KMS-11 (cell line): ENCODE measurements around the gene LAD1.

ENCODE experiments used
- H2AFZ ChIP-seq: fragments of 200-600 bp; sonication (generic); 2 replicates; pipeline ENCODE4 v1.6.1; 2016; ENCODE audit warnings: antibody characterized with exemption, mixed run types, low read depth
- H3K27ac ChIP-seq: fragments of 200-600 bp; sonication (generic); 2 replicates; pipeline ENCODE4 v1.6.1; 2016; ENCODE audit warnings: mild to moderate bottlenecking, mixed run types
- H3K27me3 ChIP-seq: fragments of 200-600 bp; sonication (generic); 2 replicates; pipeline ENCODE4 v1.6.1; 2017; ENCODE audit warnings: mild to moderate bottlenecking, low read depth, mixed run types, moderate library complexity; ENCODE audit not compliant: insufficient read depth
- H3K36me3 ChIP-seq: fragments of 200-600 bp; sonication (generic); 2 replicates; pipeline ENCODE4 v1.6.1; 2017; ENCODE audit warnings: mild to moderate bottlenecking, mixed run types; ENCODE audit not compliant: insufficient read depth
- H3K4me1 ChIP-seq: fragments of 200-600 bp; sonication (generic); 2 replicates; pipeline ENCODE4 v1.6.1; 2016; ENCODE audit warnings: mild to moderate bottlenecking, low read depth, mixed run types; ENCODE audit not compliant: poor library complexity, severe bottlenecking
- H3K4me2 ChIP-seq: fragments of 200-600 bp; sonication (generic); 2 replicates; pipeline ENCODE4 v1.7.0; 2016; ENCODE audit warnings: mild to moderate bottlenecking, mixed run types
- H3K4me3 ChIP-seq: fragments of 200-600 bp; sonication (generic); IDR thresholded peaks from 2 replicates; pipeline ENCODE4 v1.6.1; 2017; ENCODE audit warnings: low read depth, low read length, mixed read lengths; ENCODE audit not compliant: insufficient read depth
- H3K79me2 ChIP-seq: fragments of 200-600 bp; sonication (generic); 2 replicates; pipeline ENCODE4 v1.6.1; 2016; ENCODE audit warnings: low read depth, mixed run types; ENCODE audit not compliant: insufficient read depth
- H3K9ac ChIP-seq: fragments of 200-600 bp; sonication (generic); 2 replicates; pipeline ENCODE4 v1.6.1; 2016; ENCODE audit warnings: mild to moderate bottlenecking, mixed run types
- H4K20me1 ChIP-seq: fragments of 200-600 bp; sonication (generic); 2 replicates; pipeline ENCODE4 v1.6.1; 2016; ENCODE audit warnings: mild to moderate bottlenecking, mixed run types; ENCODE audit not compliant: insufficient read depth
- TF ChIP-seq, protein P1 (sequence below): fragments of 200-600 bp; sonication (generic); conservative IDR thresholded peaks from 2 replicates; pipeline ENCODE4 v1.6.1; 2017; ENCODE audit warnings: low read depth, mild to moderate bottlenecking, antibody characterized with exemption, low read length, moderate library complexity, mixed read lengths

LAD1 gene

DNA sequence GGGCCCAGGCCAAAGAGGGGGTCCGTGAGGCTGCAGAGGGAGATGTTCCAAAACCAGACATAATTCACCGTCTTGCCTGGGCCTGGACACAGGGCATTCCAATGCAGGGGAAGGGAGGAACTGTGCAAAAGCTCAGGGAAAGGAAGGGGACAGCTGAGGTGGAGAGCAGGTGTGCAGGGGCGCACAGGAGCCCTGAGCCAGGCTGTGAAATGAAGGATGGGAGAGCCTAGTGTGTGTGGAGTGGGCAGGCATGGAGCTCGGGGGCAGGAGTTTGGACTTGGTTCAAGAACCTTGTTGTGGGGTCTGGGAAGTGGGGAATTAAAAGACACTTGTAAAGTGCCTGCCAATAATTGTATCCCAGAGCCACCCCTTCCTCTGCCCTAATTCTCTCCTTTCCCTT is 20.1 kb upstream of the LAD1 start:
- Histone ChIP-seq H3K27ac (no peak overlapping the region), H3K27me3 (peaks cover 13% of the 10 kb centered on the region; the same call in 1 of the 2 replicates), H3K79me2 (no peaks in the 10 kb centered on the region), H2AFZ (no peak overlapping the region), H3K4me2 (no peak overlapping the region), H3K4me1 (no peaks in the 10 kb centered on the region), H4K20me1 (no peaks in the 10 kb centered on the region), H3K9ac (no peak overlapping the region), H3K4me3 (no peak overlapping the region), H3K36me3 (no peaks in the 10 kb centered on the region)
- TF ChIP-seq, protein P1, sequence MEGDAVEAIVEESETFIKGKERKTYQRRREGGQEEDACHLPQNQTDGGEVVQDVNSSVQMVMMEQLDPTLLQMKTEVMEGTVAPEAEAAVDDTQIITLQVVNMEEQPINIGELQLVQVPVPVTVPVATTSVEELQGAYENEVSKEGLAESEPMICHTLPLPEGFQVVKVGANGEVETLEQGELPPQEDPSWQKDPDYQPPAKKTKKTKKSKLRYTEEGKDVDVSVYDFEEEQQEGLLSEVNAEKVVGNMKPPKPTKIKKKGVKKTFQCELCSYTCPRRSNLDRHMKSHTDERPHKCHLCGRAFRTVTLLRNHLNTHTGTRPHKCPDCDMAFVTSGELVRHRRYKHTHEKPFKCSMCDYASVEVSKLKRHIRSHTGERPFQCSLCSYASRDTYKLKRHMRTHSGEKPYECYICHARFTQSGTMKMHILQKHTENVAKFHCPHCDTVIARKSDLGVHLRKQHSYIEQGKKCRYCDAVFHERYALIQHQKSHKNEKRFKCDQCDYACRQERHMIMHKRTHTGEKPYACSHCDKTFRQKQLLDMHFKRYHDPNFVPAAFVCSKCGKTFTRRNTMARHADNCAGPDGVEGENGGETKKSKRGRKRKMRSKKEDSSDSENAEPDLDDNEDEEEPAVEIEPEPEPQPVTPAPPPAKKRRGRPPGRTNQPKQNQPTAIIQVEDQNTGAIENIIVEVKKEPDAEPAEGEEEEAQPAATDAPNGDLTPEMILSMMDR: no peak

DNA sequence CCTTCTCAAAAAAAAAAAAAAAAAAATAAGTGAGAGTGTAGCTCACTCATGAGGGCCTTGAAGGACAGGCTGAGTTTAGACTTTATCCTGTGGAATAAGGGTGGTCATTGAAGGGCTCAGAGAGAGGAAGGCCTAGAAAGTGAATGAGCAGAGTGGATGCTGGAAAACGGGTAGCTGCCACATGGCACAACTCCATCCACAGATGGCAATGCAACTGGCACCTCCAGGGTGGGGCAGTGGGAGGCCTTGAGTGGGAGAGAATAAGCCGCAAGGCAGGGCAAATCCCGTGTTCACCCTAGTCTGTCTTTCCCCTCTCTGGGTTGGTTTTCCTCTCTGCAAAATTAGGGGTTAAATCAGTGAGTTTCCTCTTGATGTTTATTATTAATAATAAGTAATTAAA is 19.3 kb upstream of the LAD1 start:
- Histone ChIP-seq H4K20me1 (no peaks in the 10 kb centered on the region), H3K27me3 (peaks cover 13% of the 10 kb centered on the region; the same call in 1 of the 2 replicates), H3K36me3 (no peaks in the 10 kb centered on the region), H3K79me2 (no peaks in the 10 kb centered on the region), H3K9ac (no peak overlapping the region), H3K4me3 (no peak overlapping the region), H2AFZ (no peak overlapping the region), H3K27ac (no peak overlapping the region), H3K4me1 (no peaks in the 10 kb centered on the region), H3K4me2 (no peak overlapping the region)
- TF ChIP-seq, protein P1: no peak

- Histone ChIP-seq H3K36me3 (no peaks in the 10 kb centered on the region), H3K4me3 (no peak overlapping the region), H3K79me2 (no peaks in the 10 kb centered on the region), H4K20me1 (no peaks in the 10 kb centered on the region), H3K9ac (no peak overlapping the region), H3K27me3 (peaks cover 24% of the 10 kb centered on the region; the same call in 1 of the 2 replicates), H3K4me2 (no peak overlapping the region), H3K27ac (no peak overlapping the region), H3K4me1 (no peaks in the 10 kb centered on the region), H2AFZ (no peak overlapping the region)
- TF ChIP-seq, protein P1: no peak
Measured at GRCh38 chr1:201414051-201414738, 15.1 kb upstream of the LAD1 start.

GRCh38 chr1:201411292-201411691 is 12.2 kb upstream of the LAD1 start:
- Histone ChIP-seq H3K9ac (no peak overlapping the region), H3K36me3 (no peaks in the 10 kb centered on the region), H3K79me2 (no peaks in the 10 kb centered on the region), H3K27me3 (peaks cover 17% of the 10 kb centered on the region; the same call in 1 of the 2 replicates), H3K27ac (no peak overlapping the region), H3K4me2 (no peak overlapping the region), H3K4me1 (no peaks in the 10 kb centered on the region), H2AFZ (no peak overlapping the region), H4K20me1 (no peaks in the 10 kb centered on the region), H3K4me3 (no peak overlapping the region)
- TF ChIP-seq, protein P1: no peak
